Activated naive CD4-positive, alpha-beta T cell treated with anti-CD3 and anti-CD28 coated beads, Interleukin-2, amount 50 U/mL, for 24 hours (primary cell): Measurements from ENCODE around the gene NR2F1.
A peak's percentile ranks its signal among the peaks of the same experiment; 100 is the strongest.

Experiments
- H3K27ac Mint-ChIP-seq: one replicate; pipeline ENCODE4 v1.8.0; 2021; ENCODE audit warnings: mild to moderate bottlenecking, mixed read lengths
- H3K27me3 Mint-ChIP-seq: one replicate; pipeline ENCODE4 v1.8.0; 2021; ENCODE audit warnings: mixed read lengths
- H3K36me3 Mint-ChIP-seq: one replicate; pipeline ENCODE4 v1.8.0; 2021; ENCODE audit warnings: mixed read lengths
- H3K4me1 Mint-ChIP-seq: one replicate; pipeline ENCODE4 v1.8.0; 2021; ENCODE audit warnings: mixed read lengths
- H3K4me3 Mint-ChIP-seq: one replicate; pipeline ENCODE4 v1.8.0; 2021; ENCODE audit warnings: mild to moderate bottlenecking, mixed read lengths
- H3K9me3 Mint-ChIP-seq: one replicate; pipeline ENCODE4 v1.8.0; 2021; ENCODE audit warnings: mixed read lengths

NR2F1 gene

GRCh38 chr5:93622240-93622885 lies 39.3 kb downstream of the NR2F1 start:
- H3K4me1 Mint-ChIP-seq: peaks cover 30% of the 10 kb centered on the region
- peaks cover 6% of the 10 kb centered on the region for H3K36me3 Mint-ChIP-seq
- H3K4me3 Mint-ChIP-seq: peak overlapping the region; percentile 52
- no peak overlapping the region for H3K27ac Mint-ChIP-seq
- peaks cover 18% of the 10 kb centered on the region for H3K27me3 Mint-ChIP-seq
- H3K9me3 Mint-ChIP-seq: no peaks in the 10 kb centered on the region

GRCh38 chr5:93623153-93623552 lies 40.1 kb downstream of the NR2F1 start:
- Mint-ChIP-seq H3K27me3 (peaks cover 18% of the 10 kb centered on the region), H3K36me3 (peaks cover 6% of the 10 kb centered on the region), H3K4me3 (no peak overlapping the region), H3K27ac (no peak overlapping the region), H3K4me1 (peaks cover 30% of the 10 kb centered on the region), H3K9me3 (no peaks in the 10 kb centered on the region)

- Mint-ChIP-seq H3K27ac (no peak overlapping the region), H3K36me3 (peaks cover 12% of the 10 kb centered on the region)
Observed at GRCh38 chr5:93626801-93627200, 43.8 kb downstream of the NR2F1 start.

GRCh38 chr5:93632327-93632726 lies 49.3 kb downstream of the NR2F1 start:
- no peaks in the 10 kb centered on the region for H3K4me1 Mint-ChIP-seq
- no peaks in the 10 kb centered on the region for H3K9me3 Mint-ChIP-seq
- H3K36me3 Mint-ChIP-seq: peaks cover 23% of the 10 kb centered on the region
- H3K4me3 Mint-ChIP-seq: no peak overlapping the region
- no peak overlapping the region for H3K27ac Mint-ChIP-seq
- no peaks in the 10 kb centered on the region for H3K27me3 Mint-ChIP-seq

More at GRCh38 chr5:93626801-93627200, 43.8 kb downstream of the NR2F1 start:
- peaks cover 8% of the 10 kb centered on the region for H3K27me3 Mint-ChIP-seq
- peaks cover 16% of the 10 kb centered on the region for H3K4me1 Mint-ChIP-seq
- H3K4me3 Mint-ChIP-seq: no peak overlapping the region
- H3K9me3 Mint-ChIP-seq: no peaks in the 10 kb centered on the region

- H3K27me3 Mint-ChIP-seq: no peaks in the 10 kb centered on the region
- H3K4me3 Mint-ChIP-seq: no peak overlapping the region
Observed at GRCh38 chr5:93635991-93636390, 53.0 kb downstream of the NR2F1 start.

GRCh38 chr5:93636837-93637236 lies 53.8 kb downstream of the NR2F1 start:
- peaks cover 16% of the 10 kb centered on the region for H3K36me3 Mint-ChIP-seq
- no peak overlapping the region for H3K4me3 Mint-ChIP-seq
- no peaks in the 10 kb centered on the region for H3K27me3 Mint-ChIP-seq
- H3K27ac Mint-ChIP-seq: no peak overlapping the region
- H3K4me1 Mint-ChIP-seq: no peaks in the 10 kb centered on the region
- H3K9me3 Mint-ChIP-seq: no peaks in the 10 kb centered on the region

More at GRCh38 chr5:93635991-93636390, 53.0 kb downstream of the NR2F1 start:
- H3K9me3 Mint-ChIP-seq: no peaks in the 10 kb centered on the region
- no peak overlapping the region for H3K27ac Mint-ChIP-seq
- H3K4me1 Mint-ChIP-seq: no peaks in the 10 kb centered on the region
- peaks cover 19% of the 10 kb centered on the region for H3K36me3 Mint-ChIP-seq

GRCh38 chr5:93637697-93638096 lies 54.7 kb downstream of the NR2F1 start:
- H3K27me3 Mint-ChIP-seq: no peaks in the 10 kb centered on the region
- H3K4me1 Mint-ChIP-seq: no peaks in the 10 kb centered on the region
- H3K9me3 Mint-ChIP-seq: no peaks in the 10 kb centered on the region
- no peak overlapping the region for H3K4me3 Mint-ChIP-seq
- peaks cover 9% of the 10 kb centered on the region for H3K36me3 Mint-ChIP-seq
- no peak overlapping the region for H3K27ac Mint-ChIP-seq

GRCh38 chr5:93642526-93642925 lies 59.5 kb downstream of the NR2F1 start:
- Mint-ChIP-seq H3K36me3 (peaks cover 3% of the 10 kb centered on the region), H3K9me3 (no peaks in the 10 kb centered on the region), H3K4me1 (no peaks in the 10 kb centered on the region), H3K27me3 (no peaks in the 10 kb centered on the region), H3K4me3 (no peak overlapping the region), H3K27ac (no peak overlapping the region)
